Loucy (cell line): ENCODE measurements around the gene RAD51C.

Experiments
- H2AFZ ChIP-seq: fragments of 200-600 bp; sonication (generic); 2 replicates; pipeline ENCODE4 v1.6.0; 2016; ENCODE audit warnings: antibody characterized with exemption, mild to moderate bottlenecking, low read length, moderate library complexity
- H3F3A ChIP-seq: fragments of 200-600 bp; 2 replicates; pipeline ENCODE4 v1.6.0; 2016; ENCODE audit warnings: antibody characterized with exemption, low read depth, mild to moderate bottlenecking
- H3K27me3 ChIP-seq: fragments of 200-600 bp; sonication (generic); 2 replicates; pipeline ENCODE4 v1.6.1; 2014; ENCODE audit warnings: low read length, mild to moderate bottlenecking; ENCODE audit not compliant: insufficient read depth, poor library complexity, severe bottlenecking
- H3K36me3 ChIP-seq: fragments of 200-600 bp; sonication (generic); 2 replicates; pipeline ENCODE4 v1.6.1; 2016; ENCODE audit warnings: low read length; ENCODE audit not compliant: insufficient read depth
- H3K4me1 ChIP-seq: fragments of 200-600 bp; sonication (generic); 2 replicates; pipeline ENCODE4 v1.5.1; 2014; ENCODE audit warnings: low read length, mild to moderate bottlenecking; ENCODE audit not compliant: insufficient read depth, poor library complexity, severe bottlenecking
- H3K4me2 ChIP-seq: fragments of 200-600 bp; sonication (generic); 2 replicates; pipeline ENCODE4 v1.6.0; 2014; ENCODE audit warnings: antibody characterized with exemption, low read length, low read depth, mild to moderate bottlenecking; ENCODE audit not compliant: poor library complexity, severe bottlenecking
- H3K4me3 ChIP-seq: fragments of 200-600 bp; sonication (generic); 2 replicates; pipeline ENCODE4 v1.5.1; 2014; ENCODE audit warnings: low read length, mild to moderate bottlenecking, mixed read lengths; ENCODE audit not compliant: poor library complexity, severe bottlenecking
- H3K79me2 ChIP-seq: fragments of 200-600 bp; sonication (generic); 2 replicates; pipeline ENCODE4 v1.6.1; 2014; ENCODE audit warnings: low read length; ENCODE audit not compliant: insufficient read depth
- H3K9ac ChIP-seq: fragments of 200-600 bp; sonication (generic); 2 replicates; pipeline ENCODE4 v1.6.0; 2014; ENCODE audit warnings: mild to moderate bottlenecking, low read depth, low read length, moderate library complexity; ENCODE audit not compliant: poor library complexity, severe bottlenecking
- H3K9me2 ChIP-seq: fragments of 200-600 bp; sonication (generic); replicated peaks from 2 replicates; pipeline ENCODE4 v1.6.1; 2016; ENCODE audit warnings: low read depth, low read length, mixed read lengths
- H3K9me3 ChIP-seq: fragments of 200-600 bp; sonication (generic); 2 replicates; pipeline ENCODE4 v1.6.1; 2014; ENCODE audit warnings: mild to moderate bottlenecking, antibody characterized with exemption, low read length, low read depth; ENCODE audit not compliant: insufficient read depth
- H4K20me1 ChIP-seq: fragments of 200-600 bp; sonication (generic); 2 replicates; pipeline ENCODE4 v1.6.0; 2014; ENCODE audit warnings: antibody characterized with exemption, low read length, mild to moderate bottlenecking; ENCODE audit not compliant: insufficient read depth, poor library complexity, severe bottlenecking
- CTCF ChIP-seq: fragments of 200-600 bp; sonication (generic); conservative IDR thresholded peaks from 2 replicates; pipeline ENCODE4 v1.5.1; 2014; ENCODE audit warnings: mild to moderate bottlenecking, antibody characterized with exemption, low read length
- EZH2phosphoT487 ChIP-seq: fragments of 200-600 bp; IDR thresholded peaks from 2 replicates; pipeline ENCODE4 v1.6.1; 2018; ENCODE audit warnings: antibody characterized with exemption, mild to moderate bottlenecking, moderate library complexity, borderline replicate concordance

Gene RAD51C

GRCh38 chr17:58667934-58668597, 24.3 kb upstream of the RAD51C start:
- Histone ChIP-seq H3K9ac (no peak overlapping the region), H4K20me1 (no peaks in the 10 kb centered on the region), H3K36me3 (no peaks in the 10 kb centered on the region), H3K9me2 (no peaks in the 10 kb centered on the region), H2AFZ (no peak overlapping the region), H3K79me2 (no peaks in the 10 kb centered on the region), H3K4me1 (no peaks in the 10 kb centered on the region), H3K27me3 (no peaks in the 10 kb centered on the region), H3F3A (no peaks in the 10 kb centered on the region), H3K4me2 (no peak overlapping the region), H3K9me3 (no peaks in the 10 kb centered on the region), H3K4me3 (no peak overlapping the region)
- TF ChIP-seq EZH2phosphoT487 (no peak), CTCF (no peak)

DNA sequence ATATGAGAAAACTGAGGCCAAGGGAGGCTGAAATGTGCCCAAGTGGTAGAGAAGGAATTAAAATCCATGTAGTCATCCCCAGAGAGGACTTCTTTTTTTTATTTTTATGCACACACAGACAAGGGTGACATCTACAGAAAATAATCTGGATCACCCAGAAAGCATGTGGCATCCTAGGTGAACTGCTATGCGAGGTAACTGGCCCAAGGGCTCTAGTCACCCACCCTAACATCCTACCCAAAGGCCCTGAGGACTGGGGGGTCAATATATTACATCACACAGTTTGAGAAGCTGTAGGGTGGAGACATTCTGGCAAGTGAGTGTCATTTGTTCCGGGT, 23.8 kb upstream of the RAD51C start:
- Histone ChIP-seq H3K9me3 (no peaks in the 10 kb centered on the region), H3K9ac (no peak overlapping the region), H4K20me1 (no peaks in the 10 kb centered on the region), H3K4me1 (no peaks in the 10 kb centered on the region), H2AFZ (no peak overlapping the region), H3K79me2 (no peaks in the 10 kb centered on the region), H3K27me3 (no peaks in the 10 kb centered on the region), H3K4me3 (no peak overlapping the region), H3F3A (no peaks in the 10 kb centered on the region), H3K9me2 (no peaks in the 10 kb centered on the region), H3K4me2 (no peak overlapping the region), H3K36me3 (no peaks in the 10 kb centered on the region)
- TF ChIP-seq CTCF (no peak), EZH2phosphoT487 (no peak)

DNA sequence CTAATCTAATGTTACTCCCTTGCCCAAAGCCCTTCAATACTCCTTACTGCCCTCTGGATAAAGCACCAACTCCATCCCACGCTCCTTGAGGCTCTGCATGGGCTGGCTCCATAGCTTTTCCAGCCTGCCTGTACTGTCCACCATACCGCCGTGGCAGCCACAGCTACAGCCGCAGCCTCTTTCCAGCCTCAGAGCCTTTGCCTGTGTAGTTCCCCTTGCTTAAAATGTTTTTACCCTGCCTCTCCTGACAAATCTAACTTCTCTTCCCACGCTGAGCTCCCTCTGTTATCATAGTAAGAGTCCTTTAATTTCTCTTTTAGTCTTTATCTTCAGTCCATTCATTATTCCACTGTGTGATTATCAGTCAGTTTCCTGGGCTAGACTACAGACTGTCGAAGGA, 22.5 kb upstream of the RAD51C start:
- H3K4me3 ChIP-seq = no peak overlapping the region
- H3K9ac ChIP-seq = no peak overlapping the region
- H3K9me2 ChIP-seq = no peaks in the 10 kb centered on the region
- H3F3A ChIP-seq = no peaks in the 10 kb centered on the region
- no peak overlapping the region for H3K4me2 ChIP-seq
- H4K20me1 ChIP-seq = no peaks in the 10 kb centered on the region
- no peaks in the 10 kb centered on the region for H3K9me3 ChIP-seq
- TF ChIP-seq CTCF = no peak
- no peak for TF ChIP-seq EZH2phosphoT487
- no peaks in the 10 kb centered on the region for H3K79me2 ChIP-seq
- H3K27me3 ChIP-seq = no peaks in the 10 kb centered on the region
- H3K4me1 ChIP-seq = no peaks in the 10 kb centered on the region
- no peaks in the 10 kb centered on the region for H3K36me3 ChIP-seq
- H2AFZ ChIP-seq = no peak overlapping the region
